Endothelial cell of umbilical vein (primary cell): ENCODE measurements around the gene KLHL36.

Experiments used
- CTCF ChIP-seq, 2 donors: IDR thresholded peaks; 1 replicate in 1 of 2; 2 replicates in 1 of 2; pipeline ENCODE4 v1.5.1; 2011; ENCODE audit warnings: low read length in 2 of 2, mild to moderate bottlenecking in 2 of 2, moderate library complexity in 2 of 2, control low read depth in 1 of 2, inconsistent platforms in 1 of 2, low read depth in 1 of 2; ENCODE audit not compliant: insufficient read depth in 1 of 2; ENCODE audit errors: extremely low read depth in 1 of 2
- EZH2 ChIP-seq: IDR thresholded peaks from 2 replicates; pipeline ENCODE4 v1.6.1; 2012; ENCODE audit warnings: borderline replicate concordance, low read depth, mild to moderate bottlenecking, moderate library complexity, low read length, inconsistent platforms; ENCODE audit not compliant: severe bottlenecking
- GATA2 ChIP-seq: IDR thresholded peaks from 2 replicates; pipeline ENCODE4 v1.7.0; 2011; ENCODE audit warnings: low read depth, mild to moderate bottlenecking, moderate library complexity, mixed read lengths, low read length; ENCODE audit not compliant: insufficient read length, insufficient read depth
- MAX ChIP-seq: IDR thresholded peaks from 2 replicates; pipeline ENCODE4 v1.6.1; 2011; ENCODE audit not compliant: insufficient read depth, insufficient read length
- POLR2A ChIP-seq: IDR thresholded peaks from 2 replicates; pipeline ENCODE4 v1.6.1; 2012; ENCODE audit warnings: low read depth, mild to moderate bottlenecking, control low read depth, low read length
- POLR2AphosphoS5 ChIP-seq: IDR thresholded peaks from 2 replicates; pipeline ENCODE4 v1.6.1; 2012; ENCODE audit warnings: low read depth, mild to moderate bottlenecking, control low read depth, low read length, moderate library complexity; ENCODE audit not compliant: insufficient read depth

GRCh38 chr16:84706856-84707255, 58.5 kb downstream of the KLHL36 start:
- TF ChIP-seq POLR2AphosphoS5 (no peak), POLR2A (no peak), MAX (no peak), CTCF (IDR thresholded peaks at IDR 0.05; ENCODE audit: extremely low read depth in 1 of 2, insufficient read depth in 1 of 2, low read depth in 1 of 2, low read length in 2 of 2) (no peak), GATA2 (no peak), EZH2 (no peak)
